ENCODE measurements around the gene SPEG. TPM values are rescaled to one million over a fixed set of nuclear protein-coding genes. Genes with fewer than 3 reads are reported as not detected.

SPEG gene
- total and polyA plus RNA-seq, 2 experiments from 2014 or later, result 12.6 to 32.4 TPM

GRCh38 chr2:219446101-219446504 is 11.5 kb downstream of the SPEG start:
- DNase-seq (ENCODE audit: low spot score) (peak; percentile 70), ATAC-seq (no peak; the same call in 2 of the 3 replicates)
- H2AFZ ChIP-seq, result no peak overlapping the region
- Mint-ChIP-seq H3K9me3 (no peaks in the 10 kb centered on the region), H3K36me3 (ENCODE audit: low read depth) (peaks cover 5% of the 10 kb centered on the region; the same call in 2 of the 3 replicates), H3K4me3 (no peak overlapping the region), H3K4me1 (peaks cover 38% of the 10 kb centered on the region), H3K27ac (no peak overlapping the region), H3K27me3 (ENCODE audit: insufficient read depth, low read depth, poor library complexity) (peaks cover 47% of the 10 kb centered on the region)
- H3K36me3 ChIP-seq (ENCODE audit: insufficient read depth), result no peaks in the 10 kb centered on the region
- 0 out of 2 replicates have a peak, but pooled peaks cover 4% of the 10 kb centered on the region for H3F3A ChIP-seq (replicated peaks; ENCODE audit: low read depth)
- H3K4me1 ChIP-seq (ENCODE audit: insufficient read depth), result peaks cover 28% of the 10 kb centered on the region
- TF ChIP-seq STAT1 (IDR thresholded peaks at IDR 0.05; ENCODE audit: unreplicated experiment) (no peak), ZNF114 (CRISPR knock-in tag; IDR thresholded peaks at IDR 0.05) (no peak), EZH2 (IDR thresholded peaks at IDR 0.05; ENCODE audit: low read depth, unreplicated experiment) (no peak), ZNF462 (CRISPR knock-in tag; IDR thresholded peaks at IDR 0.05) (no peak), POLR2AphosphoS5 (IDR thresholded peaks at IDR 0.05; ENCODE audit: low read depth) (no peak), ETS1 (IDR thresholded peaks at IDR 0.05) (no peak), REST (IDR thresholded peaks at IDR 0.05; ENCODE audit: unreplicated experiment) (no peak), CREB1 (CRISPR knock-in tag; IDR thresholded peaks at IDR 0.05; ENCODE audit: low read depth) (no peak)
- H3K27ac ChIP-seq (ENCODE audit: low read depth), result no peak overlapping the region
- H4K20me1 ChIP-seq (replicated peaks; ENCODE audit: insufficient read depth), result no peaks in the 10 kb centered on the region; the same call in 1 of the 2 replicates
- H3K4me2 ChIP-seq, result no peak overlapping the region
- H3K4me3 ChIP-seq, result no peak overlapping the region
- H3K9me2 ChIP-seq (ENCODE audit: insufficient read depth), result no peaks in the 10 kb centered on the region
- H3K79me2 ChIP-seq (replicated peaks; ENCODE audit: insufficient read depth), result no peaks in the 10 kb centered on the region
- H3K27me3 ChIP-seq (ENCODE audit: insufficient read depth), result peaks cover 47% of the 10 kb centered on the region

Measured in GM23338 (cell line).